Colonic mucosa (tissue), 4 donors: ENCODE results near the gene APLF. TPM values are rescaled to one million over a fixed set of nuclear protein-coding genes. Genes with fewer than 3 reads are reported as not detected.

Experiments used
- DNase-seq: peaks from one replicate; pipeline ENCODE4 v3.0.0-alpha.2; 2020
- H3K27ac ChIP-seq: fragments of 200-600 bp; one replicate; pipeline ENCODE4 v1.8.0; 2021
- H3K27me3 ChIP-seq: fragments of 200-600 bp; one replicate; pipeline ENCODE4 v1.8.0; 2021
- H3K36me3 ChIP-seq: fragments of 200-600 bp; one replicate; pipeline ENCODE4 v1.8.0; 2021
- H3K4me1 ChIP-seq: fragments of 200-600 bp; one replicate; pipeline ENCODE4 v1.8.0; 2021; ENCODE audit warnings: mild to moderate bottlenecking
- H3K4me3 ChIP-seq: fragments of 200-600 bp; one replicate; pipeline ENCODE4 v1.8.0; 2021
- H3K9ac ChIP-seq, 2 donors: one replicate each; pipeline ENCODE4 v1.7.0; 2013; ENCODE audit warnings: control low read depth in 2 of 2, low read depth in 2 of 2, low read length in 2 of 2
- H3K9me3 ChIP-seq: fragments of 200-600 bp; one replicate; pipeline ENCODE4 v1.8.0; 2021
- intact Hi-C: fragments of 100-400 bp; cut with DNase I; formaldehyde crosslinking; loops from one replicate; pipeline ENCODE4 v1.14.1; 2022
- total RNA-seq, 2 donors: library from RNA; stranded (reverse); fragmentation: NEBNext Ultra II Directional in 1 of 2; extraction: Animal tissue kit (Norgen Biotek cat#: 25700) in 1 of 2; gene quantifications; one replicate each; pipeline ENCODE4 v1.2.1, GENCODE V29; 2021
- TF ChIP-seq, protein P1 (sequence below): fragments of 200-600 bp; IDR thresholded peaks from one replicate; pipeline ENCODE4 v1.8.0; 2022; ENCODE audit warnings: antibody characterized with exemption, mild to moderate bottlenecking
- donor health status: healthy.
- donor health status: DM: no; HTN: no; CAD: no.
- donor health status: DM: no; HTN: no; CAD: no.

Gene APLF
- total RNA-seq, 2 donors from 2014 or later = 0.96 to 2.6 TPM

DNA sequence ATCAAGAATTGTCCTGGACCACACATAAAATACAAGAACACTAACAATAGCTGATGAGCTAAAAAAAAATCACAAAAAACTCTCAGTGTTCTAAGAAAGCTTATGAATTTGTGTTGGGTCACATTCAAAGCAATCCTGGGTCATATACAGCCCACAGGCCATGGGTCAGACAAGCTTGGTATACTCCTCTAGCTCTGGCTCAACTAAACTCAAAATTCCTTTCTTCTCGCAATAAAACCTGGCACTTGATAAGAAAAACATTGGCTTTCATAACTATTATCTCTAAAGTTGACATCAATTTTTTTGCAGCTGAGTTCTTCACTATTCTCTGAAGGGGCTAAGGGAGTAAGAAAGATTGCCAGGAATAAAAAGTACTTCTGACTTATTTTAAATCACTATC, 38.6 kb upstream of the APLF start:
- H3K36me3 ChIP-seq = no peaks in the 10 kb centered on the region
- no peak for DNase-seq
- H3K27me3 ChIP-seq = no peaks in the 10 kb centered on the region
- intact Hi-C loops = no loop called here
- H3K4me3 ChIP-seq = no peak overlapping the region
- H3K9ac ChIP-seq = no peak overlapping the region
- TF ChIP-seq, protein P1, sequence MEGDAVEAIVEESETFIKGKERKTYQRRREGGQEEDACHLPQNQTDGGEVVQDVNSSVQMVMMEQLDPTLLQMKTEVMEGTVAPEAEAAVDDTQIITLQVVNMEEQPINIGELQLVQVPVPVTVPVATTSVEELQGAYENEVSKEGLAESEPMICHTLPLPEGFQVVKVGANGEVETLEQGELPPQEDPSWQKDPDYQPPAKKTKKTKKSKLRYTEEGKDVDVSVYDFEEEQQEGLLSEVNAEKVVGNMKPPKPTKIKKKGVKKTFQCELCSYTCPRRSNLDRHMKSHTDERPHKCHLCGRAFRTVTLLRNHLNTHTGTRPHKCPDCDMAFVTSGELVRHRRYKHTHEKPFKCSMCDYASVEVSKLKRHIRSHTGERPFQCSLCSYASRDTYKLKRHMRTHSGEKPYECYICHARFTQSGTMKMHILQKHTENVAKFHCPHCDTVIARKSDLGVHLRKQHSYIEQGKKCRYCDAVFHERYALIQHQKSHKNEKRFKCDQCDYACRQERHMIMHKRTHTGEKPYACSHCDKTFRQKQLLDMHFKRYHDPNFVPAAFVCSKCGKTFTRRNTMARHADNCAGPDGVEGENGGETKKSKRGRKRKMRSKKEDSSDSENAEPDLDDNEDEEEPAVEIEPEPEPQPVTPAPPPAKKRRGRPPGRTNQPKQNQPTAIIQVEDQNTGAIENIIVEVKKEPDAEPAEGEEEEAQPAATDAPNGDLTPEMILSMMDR = no peak
- no peaks in the 10 kb centered on the region for H3K9me3 ChIP-seq
- no peak overlapping the region for H3K27ac ChIP-seq
- no peaks in the 10 kb centered on the region for H3K4me1 ChIP-seq

DNA sequence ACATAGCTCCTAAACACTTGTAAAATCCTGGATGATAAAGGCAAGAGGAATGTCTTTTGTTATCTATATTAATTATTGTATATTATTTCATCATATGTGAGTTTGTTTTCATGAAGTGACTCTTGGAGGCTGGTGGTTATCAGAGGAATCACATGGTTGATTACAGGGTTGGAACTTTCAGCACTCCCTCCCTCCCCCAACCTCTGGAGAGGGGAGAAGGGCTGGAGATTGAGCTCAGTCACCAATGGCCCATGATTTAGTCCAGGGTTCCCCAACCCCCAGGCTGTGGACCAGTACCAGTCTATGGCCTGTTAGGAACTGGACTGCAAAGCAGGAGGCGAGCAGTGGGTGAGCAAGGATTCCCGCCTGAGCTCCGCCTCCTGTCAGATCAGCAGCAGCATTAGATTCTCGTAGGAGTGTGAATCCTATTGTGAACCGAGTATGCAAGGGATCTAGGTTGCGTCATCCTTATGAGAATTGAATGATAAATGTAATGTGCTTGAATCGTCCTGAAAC, 38.0 kb upstream of the APLF start:
- TF ChIP-seq, protein P1 = no peak
- Histone ChIP-seq H3K9ac (no peak overlapping the region), H3K4me1 (no peaks in the 10 kb centered on the region), H3K36me3 (no peaks in the 10 kb centered on the region), H3K27me3 (no peaks in the 10 kb centered on the region), H3K9me3 (no peaks in the 10 kb centered on the region), H3K4me3 (no peak overlapping the region), H3K27ac (no peak overlapping the region)
- DNase-seq = no peak
- intact Hi-C loops = no loop called here

DNA sequence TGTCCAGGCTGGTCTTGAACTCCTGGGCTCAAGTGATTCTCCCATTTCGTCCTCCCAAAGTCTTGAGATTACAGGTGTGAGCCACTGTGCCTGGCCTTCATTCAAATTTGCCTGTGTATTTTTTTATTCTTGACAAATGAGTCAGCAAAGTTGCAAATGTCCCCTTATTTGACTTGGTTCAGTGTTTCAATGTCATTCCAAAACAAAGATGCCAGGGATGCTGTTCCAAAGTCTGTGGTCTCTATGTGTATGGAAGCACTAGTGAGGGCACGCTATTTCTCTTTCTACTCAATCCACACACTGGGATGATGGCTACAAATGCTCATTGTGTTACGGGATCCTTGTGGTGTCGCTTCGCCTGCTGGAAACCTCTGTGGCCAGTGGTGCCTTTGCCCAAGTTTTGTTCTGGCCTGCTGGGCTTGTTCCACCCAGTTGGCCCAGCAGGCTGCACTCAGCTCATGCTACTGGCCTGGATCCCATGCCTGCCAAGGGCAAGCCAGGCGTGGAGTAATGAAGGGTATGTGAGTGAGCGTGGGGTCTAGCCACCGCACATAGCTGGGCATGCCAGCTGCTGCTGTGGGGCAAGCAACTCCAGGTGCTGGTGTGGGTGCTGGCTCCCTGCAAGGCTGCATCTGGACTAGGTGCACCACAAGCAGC, 35.9 kb upstream of the APLF start:
- no peaks in the 10 kb centered on the region for H3K4me1 ChIP-seq
- no peak overlapping the region for H3K4me3 ChIP-seq
- H3K27me3 ChIP-seq = no peaks in the 10 kb centered on the region
- intact Hi-C loops = no loop called here
- no peak overlapping the region for H3K9ac ChIP-seq
- no peaks in the 10 kb centered on the region for H3K36me3 ChIP-seq
- DNase-seq = no peak
- no peaks in the 10 kb centered on the region for H3K9me3 ChIP-seq
- TF ChIP-seq, protein P1 = no peak
- no peak overlapping the region for H3K27ac ChIP-seq

DNA sequence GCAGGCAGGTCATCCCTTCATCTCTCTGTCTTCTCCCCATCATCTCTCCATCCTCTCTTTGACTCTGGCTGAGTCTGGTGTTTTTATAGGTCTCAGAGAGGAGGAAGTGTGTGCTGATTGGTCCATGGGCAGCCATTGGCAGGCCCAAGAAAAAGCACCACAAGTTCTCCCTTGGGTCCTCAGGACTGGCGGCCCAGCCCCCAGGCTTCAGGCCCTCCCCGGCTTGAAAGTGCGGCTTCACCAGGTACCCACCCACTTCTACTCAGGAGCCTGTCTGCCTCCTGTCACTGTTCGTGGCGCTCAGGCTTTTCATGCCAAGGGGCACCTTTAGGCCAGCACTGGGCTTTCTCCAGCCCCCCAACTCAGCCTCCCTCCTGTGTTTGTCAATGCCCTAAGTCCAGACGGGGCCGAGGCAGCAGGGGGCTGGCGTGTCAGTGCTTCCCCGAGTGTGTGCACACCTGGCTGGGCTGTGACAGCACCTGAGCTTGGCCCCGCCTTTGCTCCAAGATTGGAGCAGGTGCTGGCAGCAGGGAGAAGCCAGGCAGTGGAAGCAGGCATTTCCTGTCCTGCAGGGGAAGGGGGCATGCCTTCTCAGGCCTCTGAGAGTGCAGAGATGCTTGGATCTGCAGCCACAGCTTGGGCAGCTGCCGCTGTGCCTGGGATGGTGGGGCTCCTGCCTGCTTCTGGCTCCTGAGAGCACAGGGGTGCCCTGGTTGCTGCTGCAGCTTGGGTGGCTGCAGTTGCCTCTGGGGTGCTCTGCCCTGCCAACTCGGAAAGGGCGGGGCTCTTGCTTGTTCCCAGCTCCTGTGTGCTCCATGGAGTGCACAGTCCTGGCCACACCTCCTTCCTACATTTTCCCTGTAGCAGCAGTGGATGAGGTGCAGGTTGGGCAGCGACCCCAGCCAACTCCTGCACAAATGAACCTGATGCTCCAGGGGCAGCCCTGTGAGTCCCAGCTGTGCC, 34.4 kb upstream of the APLF start:
- Histone ChIP-seq H3K27me3 (no peaks in the 10 kb centered on the region), H3K4me1 (no peaks in the 10 kb centered on the region), H3K9me3 (no peaks in the 10 kb centered on the region), H3K27ac (no peak overlapping the region), H3K36me3 (no peaks in the 10 kb centered on the region), H3K4me3 (no peak overlapping the region), H3K9ac (no peak overlapping the region)
- no peak for DNase-seq
- TF ChIP-seq, protein P1 = no peak
- intact Hi-C loops = no loop called here

DNA sequence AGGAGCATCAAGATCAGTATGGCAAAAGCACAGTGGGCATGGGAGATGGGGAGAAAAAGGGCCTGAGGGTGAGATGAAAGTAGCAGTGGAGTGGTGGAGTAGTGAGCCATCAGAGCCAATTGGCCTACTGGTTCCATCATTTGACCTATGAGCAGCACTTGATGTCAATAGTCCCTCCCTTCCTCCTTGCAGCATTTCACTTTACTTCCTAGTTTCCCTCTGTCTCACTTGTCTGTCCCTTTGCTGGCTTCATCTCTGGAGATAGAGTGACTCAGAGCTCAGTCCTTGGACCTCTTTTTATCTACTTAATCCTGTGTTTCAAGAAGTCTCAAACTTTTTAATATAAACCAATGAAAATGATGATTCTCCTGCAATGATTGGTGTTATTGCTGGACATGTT, 32.4 kb upstream of the APLF start:
- no peak overlapping the region for H3K4me3 ChIP-seq
- TF ChIP-seq, protein P1 = no peak
- no peak overlapping the region for H3K27ac ChIP-seq
- intact Hi-C loops = no loop called here
- H3K4me1 ChIP-seq = no peaks in the 10 kb centered on the region
- DNase-seq = no peak
- no peaks in the 10 kb centered on the region for H3K27me3 ChIP-seq
- H3K36me3 ChIP-seq = no peaks in the 10 kb centered on the region
- no peak overlapping the region for H3K9ac ChIP-seq
- no peaks in the 10 kb centered on the region for H3K9me3 ChIP-seq
